HFF-Myc (cell line): Measurements from ENCODE around the gene RET.

Experiments used
- DNase-seq: peaks from one replicate; pipeline ENCODE4 v3.0.0-alpha.2; 2011; ENCODE audit warnings: low read depth; ENCODE audit errors: extremely low read depth
- H3K4me3 ChIP-seq: replicated peaks from 2 replicates; pipeline ENCODE4 v1.5.1; 2011; ENCODE audit warnings: low read depth, mild to moderate bottlenecking, control low read depth, low read length
- CTCF ChIP-seq: IDR thresholded peaks from 2 replicates; pipeline ENCODE4 v1.5.1; 2012; ENCODE audit warnings: mild to moderate bottlenecking, low read depth, low read length, control low read depth; ENCODE audit errors: missing control alignments

RET gene

DNA sequence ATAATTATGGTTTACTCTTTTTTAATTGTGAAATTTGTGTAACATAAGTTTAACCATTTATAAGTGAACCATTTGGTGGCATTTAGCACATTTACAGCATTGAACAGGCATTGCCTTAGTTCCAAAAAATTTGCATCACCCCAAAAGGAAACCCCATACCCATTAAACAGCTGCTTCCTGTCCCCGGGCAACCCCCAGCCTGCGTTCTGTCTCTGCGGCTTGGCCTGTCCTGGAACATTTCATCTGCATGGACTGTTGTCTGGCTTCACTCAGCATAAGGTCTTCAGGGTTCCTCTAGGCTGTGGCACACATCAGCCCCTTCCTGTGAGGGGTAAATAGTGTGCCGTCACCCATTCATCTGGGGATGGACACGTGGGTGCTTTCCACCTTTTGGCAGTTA, 6.9 kb downstream of the RET start:
- DNase-seq, result no peak
- H3K4me3 ChIP-seq, result no peak overlapping the region
- no peak for TF ChIP-seq CTCF

DNA sequence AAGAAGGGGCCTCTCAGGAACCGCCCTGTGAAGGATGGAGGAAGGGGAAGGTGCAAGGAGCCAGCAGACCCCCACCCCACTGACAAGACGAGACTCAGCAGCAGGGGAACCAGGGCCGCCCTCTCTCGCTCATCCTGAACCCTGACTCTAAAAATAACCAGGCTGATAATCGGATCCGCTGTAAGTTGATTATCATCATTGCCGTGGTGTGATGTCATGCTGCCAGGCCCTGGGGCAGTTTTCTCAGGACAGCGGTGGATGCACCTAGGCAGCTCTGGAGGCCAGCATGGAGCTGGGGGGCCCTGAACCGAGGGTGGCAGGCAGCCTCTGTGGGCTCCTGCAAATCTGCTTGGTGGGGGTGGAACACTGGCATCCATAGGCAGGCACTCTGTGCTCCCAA, 7.9 kb downstream of the RET start:
- DNase-seq, result no peak
- no peak for TF ChIP-seq CTCF
- H3K4me3 ChIP-seq, result no peak overlapping the region

GRCh38 chr10:43086321-43086942, 9.6 kb downstream of the RET start:
- H3K4me3 ChIP-seq, result no peak overlapping the region
- DNase-seq, result no peak
- TF ChIP-seq CTCF, result no peak

DNA sequence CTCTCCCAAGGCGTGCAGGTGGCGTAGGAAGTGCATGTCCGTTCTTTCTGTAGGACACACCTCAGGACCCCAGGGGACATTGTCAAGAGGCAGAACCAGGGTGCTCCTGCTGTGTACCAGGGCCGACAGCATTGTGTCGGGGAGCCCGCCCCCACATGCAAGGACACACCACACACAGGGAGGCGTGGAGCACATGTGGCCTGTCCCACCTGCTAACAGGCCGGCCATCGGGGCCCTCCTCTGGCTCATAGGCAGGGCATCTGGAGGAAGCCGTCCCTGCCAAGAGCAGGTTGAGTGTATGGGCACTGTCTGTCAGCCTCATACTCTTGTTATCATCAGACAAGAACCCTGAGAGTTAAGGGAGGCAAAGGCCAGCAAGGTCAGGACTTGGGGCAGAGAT, 12.7 kb downstream of the RET start:
- H3K4me3 ChIP-seq, result no peak overlapping the region
- no peak for DNase-seq
- no peak for TF ChIP-seq CTCF

DNA sequence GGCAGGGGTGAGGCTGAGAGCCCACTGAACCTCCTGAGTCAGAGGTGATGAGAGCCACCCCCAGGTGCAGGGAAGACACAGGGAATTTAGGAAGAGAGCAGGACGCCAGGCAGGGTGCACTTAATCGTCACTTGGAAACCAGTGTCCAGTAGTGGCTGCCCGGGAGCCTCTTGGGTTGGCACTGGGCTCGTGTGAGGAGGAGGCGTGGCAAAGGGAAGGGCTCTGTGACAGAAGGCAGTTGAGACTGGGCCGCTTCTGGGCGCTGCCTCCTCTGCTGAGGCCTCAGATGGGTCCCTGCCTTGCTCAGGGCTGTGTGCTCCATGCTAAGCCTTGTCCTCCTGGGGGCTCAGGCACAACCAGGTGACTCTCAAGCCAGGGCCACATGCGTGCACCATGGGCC, 13.3 kb downstream of the RET start:
- H3K4me3 ChIP-seq, result no peak overlapping the region
- DNase-seq, result no peak

GRCh38 chr10:43090664-43091063, 13.8 kb downstream of the RET start:
- no peak for DNase-seq
- no peak for TF ChIP-seq CTCF

More for the DNA sequence above, 13.3 kb downstream of the RET start:
- TF ChIP-seq CTCF, result no peak

DNA sequence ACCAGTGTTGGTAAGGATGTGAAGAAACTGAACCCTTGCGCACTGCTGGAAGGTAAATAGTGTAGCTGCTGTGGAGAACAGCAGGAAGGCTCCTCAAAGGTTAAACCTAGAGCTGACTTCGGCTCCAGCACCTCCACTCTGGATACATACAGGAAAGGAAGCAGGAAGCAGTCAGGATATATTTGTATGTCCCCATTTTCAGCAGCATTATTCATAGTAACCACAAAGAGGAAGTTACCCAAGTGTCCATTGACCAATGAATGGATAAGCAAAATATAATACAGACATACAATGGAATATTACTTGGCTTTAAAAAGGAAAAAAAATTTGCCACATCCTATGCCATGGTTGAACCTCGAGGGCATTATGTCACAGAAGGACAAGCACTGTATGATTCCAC, 15.0 kb downstream of the RET start:
- DNase-seq, result no peak
- no peak for TF ChIP-seq CTCF
- no peak overlapping the region for H3K4me3 ChIP-seq

More at GRCh38 chr10:43090664-43091063, 13.8 kb downstream of the RET start:
- no peak overlapping the region for H3K4me3 ChIP-seq
